Naive thymus-derived CD4-positive, alpha-beta T cell (primary cell): ENCODE measurements around the gene SREK1. TPM values are rescaled to one million over a fixed set of nuclear protein-coding genes. Genes with fewer than 3 reads are reported as not detected.

Source experiments
- ATAC-seq: fragments of 150-1000 bp; cut with Tn5 transposase; 2 replicates; pipeline ENCODE4 v1.10.0; 2021; ENCODE audit warnings: mild to moderate bottlenecking, moderate library complexity
- CTCF ChIA-PET: fragments of 350-600 bp; sonication (Branson Sonifier 250); formaldehyde crosslinking; loops from one replicate; lab custom pipeline; 2021; ENCODE audit warnings: antibody characterized with exemption; lab: Charles Lee
- POLR2A ChIA-PET: fragments of 350-600 bp; sonication (Branson Sonifier 250); formaldehyde crosslinking; loops from one replicate; lab custom pipeline; 2021; ENCODE audit warnings: antibody characterized with exemption, inconsistent platforms; lab: Charles Lee
- DNase-seq, 9 donors: peaks; one replicate each; pipeline versions ENCODE4 v3.0.0 to v3.0.0-alpha.2; 2020 to 2022; ENCODE audit warnings: mixed read lengths in 1 of 9
- H3K27ac ChIP-seq: one replicate; pipeline ENCODE4 v1.7.0; 2013; ENCODE audit warnings: mild to moderate bottlenecking, low read depth, low read length, moderate library complexity
- H3K27me3 ChIP-seq, 2 donors: one replicate each; pipeline ENCODE4 v1.7.0; 2013; ENCODE audit warnings: low read length in 2 of 2, mild to moderate bottlenecking in 2 of 2, moderate library complexity in 2 of 2; ENCODE audit not compliant: control insufficient read depth in 2 of 2, insufficient read depth in 2 of 2
- H3K36me3 ChIP-seq, 3 experiments: 1 replicate in 2 of 3; 2 replicates in 1 of 3; pipeline ENCODE4 v1.7.0; 2013; ENCODE audit warnings: low read length in 3 of 3, mild to moderate bottlenecking in 3 of 3, moderate library complexity in 1 of 3; ENCODE audit not compliant: insufficient read depth in 3 of 3, control insufficient read depth in 2 of 3
- H3K4me1 ChIP-seq, 2 donors: one replicate each; pipeline ENCODE4 v1.7.0; 2013; ENCODE audit warnings: low read length in 2 of 2, mild to moderate bottlenecking in 2 of 2, moderate library complexity in 1 of 2; ENCODE audit not compliant: control insufficient read depth in 2 of 2, insufficient read depth in 2 of 2
- H3K4me3 ChIP-seq: 2 replicates; pipeline ENCODE4 v1.7.0; 2013; ENCODE audit warnings: mild to moderate bottlenecking, low read length
- H3K9me3 ChIP-seq, 3 experiments: 1 replicate in 2 of 3; 2 replicates in 1 of 3; pipeline ENCODE4 v1.7.0; 2013; ENCODE audit warnings: low read length in 3 of 3; ENCODE audit not compliant: control insufficient read depth in 2 of 3
- H3K27ac Mint-ChIP-seq, 9 donors: one replicate each; pipeline ENCODE4 v1.8.0; 2020 to 2022; ENCODE audit warnings: mixed read lengths in 9 of 9, mild to moderate bottlenecking in 8 of 9, moderate library complexity in 5 of 9, inconsistent platforms in 2 of 9
- H3K27me3 Mint-ChIP-seq, 5 donors: one replicate each; pipeline ENCODE4 v1.8.0; 2021 to 2022; ENCODE audit warnings: mixed read lengths in 5 of 5, mild to moderate bottlenecking in 1 of 5
- H3K36me3 Mint-ChIP-seq, 5 donors: one replicate each; pipeline ENCODE4 v1.8.0; 2020 to 2022; ENCODE audit warnings: mixed read lengths in 5 of 5, mild to moderate bottlenecking in 3 of 5, inconsistent platforms in 1 of 5
- H3K4me1 Mint-ChIP-seq, 7 donors: one replicate each; pipeline ENCODE4 v1.8.0; 2020 to 2022; ENCODE audit warnings: mixed read lengths in 7 of 7, mild to moderate bottlenecking in 3 of 7, inconsistent platforms in 1 of 7
- H3K4me3 Mint-ChIP-seq, 10 donors: one replicate each; pipeline ENCODE4 v1.8.0; 2020 to 2022; ENCODE audit warnings: mild to moderate bottlenecking in 10 of 10, mixed read lengths in 10 of 10, moderate library complexity in 6 of 10, inconsistent platforms in 2 of 10
- H3K9me3 Mint-ChIP-seq, 11 donors: one replicate each; pipeline ENCODE4 v1.8.0; 2020 to 2022; ENCODE audit warnings: mixed read lengths in 11 of 11, mild to moderate bottlenecking in 4 of 11, inconsistent platforms in 1 of 11, moderate library complexity in 1 of 11
- intact Hi-C, 2 donors: fragments of 100-400 bp; cut with micrococcal nuclease; formaldehyde crosslinking; loops; one replicate each; pipeline ENCODE4 v1.15.1; 2023
- polyA plus RNA-seq, 2 donors: library from polyadenylated mRNA; unstranded; fragments of 300-500 nt; fragmentation: Illumina TruSeq; gene quantifications; one replicate each; pipeline ENCODE4 v1.2.3, GENCODE V29; 2021
- total RNA-seq, 6 experiments: library from RNA in 5 of 6; stranded (reverse) in 5 of 6; gene quantifications; 1 replicate in 5 of 6; 2 replicates in 1 of 6; pipeline ENCODE4 v1.2.3 and lab custom pipeline; 2021 to 2026

Gene SREK1
- total RNA-seq (100 to 1,000 TPM in 2 of 5 experiments, 10 to 100 TPM in 3; 68.2 to 143 (median 85.8) TPM), polyA plus RNA-seq (10 to 100 TPM; 16.2 to 24.8 TPM), total RNA-seq (lab: John Stamatoyannopoulos, UW) (263 reads per million, percentile 95 among the genes with 10 or more reads in this experiment)

- peak within 1 kb of the TSS; percentile 80 for H3K4me3 ChIP-seq
- intact Hi-C loops: loop anchor here (1.0 to 10.0 kb wide), 14 partner anchors 17 to 1377 kb away; partner anchors contain the start of genes CENPK (in 2 of the 2), PPWD1 (in 2 of the 2), TRIM23 (in 2 of the 2) and CWC27 (in 1 of the 2)
- Mint-ChIP-seq H3K9me3 (peaks cover 0 to 7% (median 0%) of the 10 kb centered on the region in 11 donors), H3K27me3 (no peaks in the 10 kb centered on the region), H3K27ac (peak within 1 kb of the TSS; percentile 99 to 100 (median 100)), H3K4me3 (peak within 1 kb of the TSS; percentile 91 to 100 (median 98)), H3K4me1 (peaks cover 22 to 60% (median 47%) of the 10 kb centered on the region in 7 donors), H3K36me3 (peaks cover 0 to 8% (median 5%) of the 10 kb centered on the region in 5 donors)
- no peaks in the 10 kb centered on the region for H3K9me3 ChIP-seq
- no peaks in the 10 kb centered on the region for H3K27me3 ChIP-seq
- peak; percentile 91 for ATAC-seq
- DNase-seq: peak; percentile 84 to 90 (median 89)
- peaks cover 0 to 10% (median 0%) of the 10 kb centered on the region in 3 experiments for H3K36me3 ChIP-seq
- ChIA-PET CTCF (no interaction called here), POLR2A (interaction anchor here (0.6 to 3.0 kb wide), 14 partner anchors 9 to 581 kb away, joined by 3 to 26 read pairs (median 4); partner anchors contain the start of genes CENPK, NLN, PPWD1 and SGTB)
- peaks cover 21 to 34% of the 10 kb centered on the region in 2 donors for H3K4me1 ChIP-seq
- peak within 1 kb of the TSS; percentile 98 for H3K27ac ChIP-seq
Observed at GRCh38 chr5:66144074-66144833, at the start of gene SREK1. TSS of gene SREK1 (plus strand) at chr5:66144300. CDS start at chr5:66144377, 77 bp downstream.

GRCh38 chr5:66100851-66101250 lies 43.2 kb upstream of the SREK1 start:
- Mint-ChIP-seq H3K27me3 (no peaks in the 10 kb centered on the region), H3K4me3 (no peak overlapping the region), H3K4me1 (no peaks in the 10 kb centered on the region), H3K36me3 (peaks cover 3 to 32% (median 12%) of the 10 kb centered on the region in 5 donors), H3K9me3 (peaks cover 16 to 89% (median 58%) of the 10 kb centered on the region in 11 donors), H3K27ac (no peak overlapping the region)
- intact Hi-C loops: no loop called here
- Histone ChIP-seq H3K4me3 (no peak overlapping the region), H3K4me1 (no peaks in the 10 kb centered on the region), H3K27ac (no peak overlapping the region), H3K36me3 (no peaks in the 10 kb centered on the region), H3K9me3 (peaks cover 0 to 34% (median 0%) of the 10 kb centered on the region in 3 experiments), H3K27me3 (no peaks in the 10 kb centered on the region)
- CTCF ChIA-PET: no interaction called here
- no peak for DNase-seq
- no peak for ATAC-seq
- POLR2A ChIA-PET: interaction anchor here (0.9 kb wide), 1 partner anchor 17 kb away, joined by 3 read pairs; no protein-coding TSS in a partner anchor

- Histone ChIP-seq H3K4me3 (no peak overlapping the region), H3K27me3 (no peaks in the 10 kb centered on the region), H3K4me1 (no peaks in the 10 kb centered on the region), H3K9me3 (peaks cover 0 to 3% (median 0%) of the 10 kb centered on the region in 3 experiments), H3K27ac (no peak overlapping the region), H3K36me3 (no peaks in the 10 kb centered on the region)
- peaks cover 0 to 5% (median 0%) of the 10 kb centered on the region in 5 donors for H3K27me3 Mint-ChIP-seq
- intact Hi-C loops: no loop called here
- H3K36me3 Mint-ChIP-seq: peaks cover 0 to 16% (median 0%) of the 10 kb centered on the region in 5 donors
- CTCF ChIA-PET: interaction anchor here (0.6 kb wide), 1 partner anchor 462 kb away, joined by 4 read pairs; no protein-coding TSS in a partner anchor
- H3K9me3 Mint-ChIP-seq: peaks cover 4 to 61% (median 24%) of the 10 kb centered on the region in 11 donors
- POLR2A ChIA-PET: no interaction called here
- no peak for DNase-seq
- H3K27ac Mint-ChIP-seq: no peak overlapping the region
- ATAC-seq: no peak
- no peaks in the 10 kb centered on the region for H3K4me1 Mint-ChIP-seq
- no peak overlapping the region for H3K4me3 Mint-ChIP-seq
Observed at GRCh38 chr5:66113160-66113559, 30.9 kb upstream of the SREK1 start.

- H3K27me3 ChIP-seq: no peaks in the 10 kb centered on the region
- DNase-seq (no peak), ATAC-seq (no peak)
- H3K4me3 Mint-ChIP-seq: no peak overlapping the region
- POLR2A ChIA-PET: no interaction called here
- no peaks in the 10 kb centered on the region for H3K9me3 ChIP-seq
- no peak overlapping the region for H3K4me3 ChIP-seq
- no peak overlapping the region for H3K27ac ChIP-seq
- H3K4me1 ChIP-seq: no peaks in the 10 kb centered on the region
- H3K27ac Mint-ChIP-seq: no peak overlapping the region
- H3K36me3 Mint-ChIP-seq: peaks cover 0 to 7% (median 0%) of the 10 kb centered on the region in 5 donors
- H3K27me3 Mint-ChIP-seq: peaks cover 0 to 3% (median 0%) of the 10 kb centered on the region in 5 donors
- CTCF ChIA-PET: no interaction called here
- no peaks in the 10 kb centered on the region for H3K36me3 ChIP-seq
- H3K9me3 Mint-ChIP-seq: peaks cover 0 to 12% (median 5%) of the 10 kb centered on the region in 11 donors
- intact Hi-C loops: no loop called here
- no peaks in the 10 kb centered on the region for H3K4me1 Mint-ChIP-seq
Observed at GRCh38 chr5:66118304-66118703, 25.8 kb upstream of the SREK1 start.

- ATAC-seq (no peak), DNase-seq (no peak)
- H3K36me3 ChIP-seq: no peaks in the 10 kb centered on the region
- H3K4me3 Mint-ChIP-seq: no peak overlapping the region
- peaks cover 0 to 4% (median 0%) of the 10 kb centered on the region in 5 donors for H3K27me3 Mint-ChIP-seq
- no peak overlapping the region for H3K27ac Mint-ChIP-seq
- H3K4me1 ChIP-seq: no peaks in the 10 kb centered on the region
- intact Hi-C loops: no loop called here
- H3K27me3 ChIP-seq: no peaks in the 10 kb centered on the region
- H3K4me1 Mint-ChIP-seq: no peaks in the 10 kb centered on the region
- no peaks in the 10 kb centered on the region for H3K36me3 Mint-ChIP-seq
- no peak overlapping the region for H3K27ac ChIP-seq
- ChIA-PET POLR2A (no interaction called here), CTCF (no interaction called here)
- no peak overlapping the region for H3K4me3 ChIP-seq
- no peaks in the 10 kb centered on the region for H3K9me3 Mint-ChIP-seq
- H3K9me3 ChIP-seq: no peaks in the 10 kb centered on the region
Observed at GRCh38 chr5:66122379-66123034, 21.6 kb upstream of the SREK1 start.

- H3K27me3 Mint-ChIP-seq: peaks cover 0 to 5% (median 0%) of the 10 kb centered on the region in 5 donors
- intact Hi-C loops: no loop called here
Observed at GRCh38 chr5:66129144-66129543, 15.0 kb upstream of the SREK1 start.

More at GRCh38 chr5:66129144-66129543, 15.0 kb upstream of the SREK1 start:
- Histone ChIP-seq H3K4me1 (no peaks in the 10 kb centered on the region), H3K27me3 (no peaks in the 10 kb centered on the region), H3K4me3 (no peak overlapping the region), H3K27ac (no peak overlapping the region), H3K9me3 (no peaks in the 10 kb centered on the region), H3K36me3 (no peaks in the 10 kb centered on the region)
- POLR2A ChIA-PET: no interaction called here
- CTCF ChIA-PET: no interaction called here
- Mint-ChIP-seq H3K27ac (no peak overlapping the region), H3K4me3 (no peak overlapping the region), H3K9me3 (peaks cover 0 to 10% (median 4%) of the 10 kb centered on the region in 11 donors), H3K4me1 (no peaks in the 10 kb centered on the region), H3K36me3 (peaks cover 0 to 4% (median 4%) of the 10 kb centered on the region in 5 donors)
- ATAC-seq (no peak), DNase-seq (no peak)
